HG03064 (cell line): ENCODE measurements around the gene CAVIN3.

Experiments
- ATAC-seq: cut with Tn5 transposase; IDR thresholded peaks from one replicate; pipeline ENCODE4 v1.9.1; 2021; ENCODE audit warnings: low read depth; ENCODE audit not compliant: unreplicated experiment

Gene CAVIN3

DNA sequence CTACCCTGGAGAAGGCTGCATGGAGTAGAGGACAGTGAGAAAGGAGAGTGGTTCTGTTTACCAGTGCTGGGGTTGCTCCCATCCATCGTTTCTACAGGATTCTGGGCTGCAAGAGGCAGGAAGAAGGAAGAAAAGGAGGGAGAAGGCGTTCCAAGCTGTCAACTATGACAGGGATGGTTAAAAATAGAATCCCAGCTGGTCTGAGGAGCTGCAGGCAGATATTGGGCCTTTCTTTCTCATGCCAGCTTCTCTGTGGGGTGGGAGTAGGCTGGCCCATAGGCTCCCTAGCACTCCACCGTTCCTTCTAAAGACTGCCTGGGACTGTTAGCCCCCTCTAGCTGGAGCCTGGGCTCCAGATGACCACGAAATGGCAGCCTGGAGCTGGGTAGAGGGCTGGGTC lies 47.1 kb downstream of the CAVIN3 start:
- ATAC-seq: no peak

DNA sequence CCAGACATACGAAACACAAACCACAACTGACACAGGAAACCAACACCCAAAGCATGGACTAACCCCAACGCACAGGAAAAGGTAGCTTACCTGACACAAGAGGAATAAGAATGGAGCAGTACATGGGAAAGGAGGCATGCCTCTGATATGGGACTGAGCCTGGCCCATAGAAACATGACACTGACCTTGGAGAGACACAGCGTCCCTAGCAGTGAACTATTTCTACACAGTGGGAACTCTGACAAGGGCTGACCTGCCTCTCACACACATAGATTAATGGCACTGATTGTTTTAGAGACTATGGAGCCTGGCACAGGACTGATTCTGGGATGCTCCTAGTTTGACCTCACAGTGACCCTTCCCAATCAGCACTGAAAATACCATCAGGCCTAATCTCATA lies 48.7 kb downstream of the CAVIN3 start:
- ATAC-seq: no peak

DNA sequence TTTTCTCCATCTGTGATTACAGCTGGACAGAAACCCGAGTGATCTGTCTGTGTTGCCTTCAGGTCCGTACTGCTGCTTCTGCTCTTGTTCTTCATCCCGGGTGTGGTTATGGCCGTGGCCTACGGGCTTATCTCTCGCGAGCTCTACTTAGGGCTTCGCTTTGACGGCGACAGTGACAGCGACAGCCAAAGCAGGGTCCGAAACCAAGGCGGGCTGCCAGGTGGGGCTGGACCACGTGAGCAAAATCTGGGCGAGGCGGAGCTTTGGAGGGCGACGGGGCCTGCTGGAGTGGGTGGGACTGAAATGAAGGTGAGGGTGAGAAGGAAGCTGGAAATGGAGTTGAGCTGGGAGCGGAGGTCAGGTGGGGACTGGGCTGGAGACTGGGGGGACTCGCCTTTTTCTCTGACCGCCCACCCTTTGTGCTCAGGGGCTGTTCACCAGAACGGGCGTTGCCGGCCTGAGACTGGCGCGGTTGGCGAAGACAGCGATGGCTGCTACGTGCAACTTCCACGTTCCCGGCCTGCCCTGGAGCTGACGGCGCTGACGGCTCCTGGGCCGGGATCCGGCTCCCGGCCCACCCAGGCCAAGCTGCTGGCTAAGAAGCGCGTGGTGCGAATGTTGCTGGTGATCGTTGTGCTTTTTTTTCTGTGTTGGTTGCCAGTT lies 49.6 kb downstream of the CAVIN3 start:
- ATAC-seq: no peak

DNA sequence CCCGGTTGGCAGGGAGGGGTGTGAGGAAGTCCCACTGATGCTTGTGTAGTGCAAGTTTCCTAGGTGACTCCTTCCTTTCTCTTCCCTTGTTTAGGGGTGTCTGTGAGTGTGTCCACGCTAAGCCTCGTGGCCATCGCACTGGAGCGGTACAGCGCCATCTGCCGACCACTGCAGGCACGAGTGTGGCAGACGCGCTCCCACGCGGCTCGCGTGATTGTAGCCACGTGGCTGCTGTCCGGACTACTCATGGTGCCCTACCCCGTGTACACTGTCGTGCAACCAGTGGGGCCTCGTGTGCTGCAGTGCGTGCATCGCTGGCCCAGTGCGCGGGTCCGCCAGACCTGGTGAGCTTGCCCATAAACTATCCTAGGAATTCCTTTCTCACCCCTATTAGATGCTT lies 50.3 kb downstream of the CAVIN3 start:
- no peak for ATAC-seq
